B cell (primary cell): ENCODE data around the gene PAM. TPM values are rescaled to one million over a fixed set of nuclear protein-coding genes. Genes with fewer than 3 reads are reported as not detected.

ENCODE experiments used
- ATAC-seq: fragments of 200-7000 bp; cut with Tn5 transposase; one replicate; pipeline ENCODE4 v1.10.0; 2021; ENCODE audit warnings: low read depth, mild to moderate bottlenecking, moderate number of reproducible peaks, moderate library complexity
- CTCF ChIA-PET: fragments of 350-600 bp; sonication (Branson Sonifier 250); formaldehyde crosslinking; loops from one replicate; lab custom pipeline; 2021; ENCODE audit warnings: antibody characterized with exemption, inconsistent platforms; lab: Charles Lee
- POLR2A ChIA-PET: fragments of 350-600 bp; sonication (Branson Sonifier 250); formaldehyde crosslinking; loops from one replicate; lab custom pipeline; 2021; ENCODE audit warnings: antibody characterized with exemption; lab: Charles Lee
- DNase-seq: peaks from one replicate; pipeline ENCODE4 v3.0.0; 2013
- H2AFZ ChIP-seq: 2 replicates; pipeline ENCODE4 v1.6.1; 2012; ENCODE audit warnings: mild to moderate bottlenecking, low read depth, low read length; ENCODE audit not compliant: insufficient read depth, poor library complexity, severe bottlenecking
- H3K27ac ChIP-seq, 2 donors: 1 replicate in 1 of 2; 2 replicates in 1 of 2; pipeline ENCODE4 v1.5.1; 2012 to 2013; ENCODE audit warnings: low read length in 2 of 2, mild to moderate bottlenecking in 2 of 2, moderate library complexity in 1 of 2
- H3K27me3 ChIP-seq, 4 experiments: fragments of 200-600 bp in 1 of 4; sonication (generic) in 1 of 4; replicated peaks in 1 of 4; 1 replicate in 2 of 4; 2 replicates in 2 of 4; pipeline versions ENCODE4 v1.6.1 to v1.7.0; 2013 to 2016; ENCODE audit warnings: low read length in 3 of 4, mild to moderate bottlenecking in 2 of 4, mixed read lengths in 1 of 4, moderate library complexity in 1 of 4; ENCODE audit not compliant: insufficient read depth in 4 of 4, control insufficient read depth in 3 of 4; ENCODE audit errors: control extremely low read depth in 1 of 4
- H3K36me3 ChIP-seq, 2 experiments: replicated peaks in 1 of 2; 1 replicate in 1 of 2; 2 replicates in 1 of 2; pipeline versions ENCODE4 v1.6.1 to v1.7.1; 2013; ENCODE audit warnings: low read length in 1 of 2; ENCODE audit not compliant: insufficient read depth in 2 of 2, control insufficient read depth in 1 of 2; ENCODE audit errors: control extremely low read depth in 1 of 2, extremely low read depth in 1 of 2
- H3K4me1 ChIP-seq, 2 donors: fragments of 200-600 bp in 1 of 2; sonication (generic) in 1 of 2; 1 replicate in 1 of 2; 2 replicates in 1 of 2; pipeline versions ENCODE4 v1.5.1 to v1.6.1; 2013 to 2017; ENCODE audit warnings: low read length in 2 of 2; ENCODE audit not compliant: control insufficient read depth in 2 of 2, insufficient read depth in 2 of 2
- H3K4me2 ChIP-seq: replicated peaks from 2 replicates; pipeline ENCODE3; 2012; ENCODE audit warnings: mild to moderate bottlenecking, low read depth, low read length; ENCODE audit not compliant: poor library complexity, severe bottlenecking
- H3K4me3 ChIP-seq, 5 experiments: fragments of 200-600 bp in 1 of 5; sonication (generic) in 1 of 5; 1 replicate in 3 of 5; 2 replicates in 2 of 5; pipeline versions ENCODE4 v1.5.1 to v1.7.0; 2011 to 2016; ENCODE audit warnings: low read length in 4 of 5, mild to moderate bottlenecking in 4 of 5, low read depth in 2 of 5, control low read depth in 1 of 5, moderate library complexity in 1 of 5; ENCODE audit not compliant: insufficient read depth in 1 of 5; ENCODE audit errors: control extremely low read depth in 1 of 5, extremely low read depth in 1 of 5
- H3K79me2 ChIP-seq: fragments of 200-600 bp; sonication (generic); one replicate; pipeline ENCODE4 v1.6.0; 2016; ENCODE audit warnings: low read length; ENCODE audit not compliant: control insufficient read depth, insufficient read depth
- H3K9ac ChIP-seq: fragments of 200-600 bp; sonication (generic); 2 replicates; pipeline ENCODE4 v1.6.1; 2017; ENCODE audit warnings: mild to moderate bottlenecking, low read length, moderate library complexity
- H3K9me3 ChIP-seq, 3 donors: one replicate each; pipeline versions ENCODE4 v1.6.1 to v1.7.1; 2013; ENCODE audit warnings: low read length in 2 of 3; ENCODE audit not compliant: control insufficient read depth in 2 of 3, insufficient read depth in 1 of 3; ENCODE audit errors: control extremely low read depth in 1 of 3
- H4K20me1 ChIP-seq: 2 replicates; pipeline ENCODE4 v1.6.0; 2012; ENCODE audit warnings: mild to moderate bottlenecking, low read length; ENCODE audit not compliant: insufficient read depth, control insufficient read depth, poor library complexity, severe bottlenecking
- H3K27ac Mint-ChIP-seq: one replicate; pipeline ENCODE4 v1.8.0; 2021; ENCODE audit warnings: mixed read lengths
- H3K27me3 Mint-ChIP-seq: one replicate; pipeline ENCODE4 v1.8.0; 2021; ENCODE audit warnings: mixed read lengths
- H3K4me1 Mint-ChIP-seq: one replicate; pipeline ENCODE4 v1.8.0; 2021; ENCODE audit warnings: mixed read lengths
- H3K4me3 Mint-ChIP-seq: one replicate; pipeline ENCODE4 v1.8.0; 2021; ENCODE audit warnings: mixed read lengths
- H3K9me3 Mint-ChIP-seq: one replicate; pipeline ENCODE4 v1.8.0; 2022; ENCODE audit warnings: mixed read lengths; ENCODE audit not compliant: insufficient read depth
- EZH2 ChIP-seq: IDR thresholded peaks from 2 replicates; pipeline ENCODE4 v1.6.1; 2012; ENCODE audit warnings: borderline replicate concordance, low read depth, mild to moderate bottlenecking, moderate library complexity, low read length; ENCODE audit not compliant: insufficient read depth, poor library complexity, severe bottlenecking
- WGBS: methylation state at CpG from one replicate; pipeline ENCODE4 v1.1.5; 2013; ENCODE audit warnings: missing lambda C conversion rate; ENCODE audit not compliant: insufficient coverage; 5-methylcytosine and 5-hydroxymethylcytosine counted together
- intact Hi-C: fragments of 100-400 bp; cut with micrococcal nuclease; formaldehyde crosslinking; loops from one replicate; pipeline ENCODE4 v1.10.0; 2022
- polyA plus RNA-seq: library from polyadenylated mRNA; depleted of rRNA; stranded (reverse); fragments of >200 nt; gene quantifications from 2 replicates; pipeline ENCODE4 v1.2.3, GENCODE V29; 2012
- total RNA-seq, 2 donors: library from RNA; stranded (reverse); fragments of 120-200 nt in 1 of 2; gene quantifications; 1 replicate in 1 of 2; 2 replicates in 1 of 2; pipeline versions ENCODE4 v1.2.3 to v1.2.4, GENCODE V29; 2013 to 2022
- TF ChIP-seq, protein P1 (sequence below): fragments of 200-600 bp; IDR thresholded peaks from one replicate; pipeline ENCODE4 v1.8.0; 2022; ENCODE audit warnings: antibody characterized with exemption, mild to moderate bottlenecking

The PAM gene
- total and polyA plus RNA-seq, 2 donors (not counting 1 experiment from before 2014, with no cell fraction given) = 1.00 to 34.8 TPM

DNA sequence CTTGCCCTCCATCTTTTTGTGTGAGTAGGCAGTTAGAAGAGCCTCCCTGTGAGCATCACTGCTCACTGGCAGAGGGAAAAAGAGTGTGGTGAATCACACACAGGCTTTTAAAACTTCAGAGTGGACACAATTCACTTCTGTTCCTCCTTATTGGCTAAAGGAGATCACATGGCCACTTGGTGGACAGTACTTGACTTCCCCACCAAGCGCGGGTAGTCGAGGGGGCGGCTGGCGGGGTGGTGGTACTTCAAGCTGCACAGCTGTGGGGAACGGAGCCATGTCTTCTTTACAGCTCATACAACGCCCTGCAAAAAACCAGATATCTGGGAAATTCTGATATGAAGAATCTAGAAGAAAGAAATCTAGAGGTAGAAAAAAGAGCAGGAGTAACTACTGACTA is 95.4 kb downstream of the PAM start:
- no peak overlapping the region for H3K4me2 ChIP-seq
- no peaks in the 10 kb centered on the region for H3K27me3 Mint-ChIP-seq
- H4K20me1 ChIP-seq = no peaks in the 10 kb centered on the region
- H3K4me3 Mint-ChIP-seq = no peak overlapping the region
- no peaks in the 10 kb centered on the region for H3K4me1 ChIP-seq
- no peak overlapping the region for H3K4me3 ChIP-seq
- H3K79me2 ChIP-seq = no peaks in the 10 kb centered on the region
- no peak overlapping the region for H3K9ac ChIP-seq
- no peaks in the 10 kb centered on the region for H3K27me3 ChIP-seq
- WGBS = 100% methylated on average over 2 of the region's 7 CpGs
- DNase-seq (no peak), ATAC-seq (no peak)
- ChIA-PET POLR2A (no interaction called here), CTCF (no interaction called here)
- no peak overlapping the region for H2AFZ ChIP-seq
- no peaks in the 10 kb centered on the region for H3K4me1 Mint-ChIP-seq
- TF ChIP-seq, protein P1, sequence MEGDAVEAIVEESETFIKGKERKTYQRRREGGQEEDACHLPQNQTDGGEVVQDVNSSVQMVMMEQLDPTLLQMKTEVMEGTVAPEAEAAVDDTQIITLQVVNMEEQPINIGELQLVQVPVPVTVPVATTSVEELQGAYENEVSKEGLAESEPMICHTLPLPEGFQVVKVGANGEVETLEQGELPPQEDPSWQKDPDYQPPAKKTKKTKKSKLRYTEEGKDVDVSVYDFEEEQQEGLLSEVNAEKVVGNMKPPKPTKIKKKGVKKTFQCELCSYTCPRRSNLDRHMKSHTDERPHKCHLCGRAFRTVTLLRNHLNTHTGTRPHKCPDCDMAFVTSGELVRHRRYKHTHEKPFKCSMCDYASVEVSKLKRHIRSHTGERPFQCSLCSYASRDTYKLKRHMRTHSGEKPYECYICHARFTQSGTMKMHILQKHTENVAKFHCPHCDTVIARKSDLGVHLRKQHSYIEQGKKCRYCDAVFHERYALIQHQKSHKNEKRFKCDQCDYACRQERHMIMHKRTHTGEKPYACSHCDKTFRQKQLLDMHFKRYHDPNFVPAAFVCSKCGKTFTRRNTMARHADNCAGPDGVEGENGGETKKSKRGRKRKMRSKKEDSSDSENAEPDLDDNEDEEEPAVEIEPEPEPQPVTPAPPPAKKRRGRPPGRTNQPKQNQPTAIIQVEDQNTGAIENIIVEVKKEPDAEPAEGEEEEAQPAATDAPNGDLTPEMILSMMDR = no peak
- no peak for TF ChIP-seq EZH2
- no peaks in the 10 kb centered on the region for H3K36me3 ChIP-seq
- intact Hi-C loops = no loop called here
- no peaks in the 10 kb centered on the region for H3K9me3 Mint-ChIP-seq
- H3K9me3 ChIP-seq = no peaks in the 10 kb centered on the region
- H3K27ac ChIP-seq = no peak overlapping the region
- no peak overlapping the region for H3K27ac Mint-ChIP-seq

DNA sequence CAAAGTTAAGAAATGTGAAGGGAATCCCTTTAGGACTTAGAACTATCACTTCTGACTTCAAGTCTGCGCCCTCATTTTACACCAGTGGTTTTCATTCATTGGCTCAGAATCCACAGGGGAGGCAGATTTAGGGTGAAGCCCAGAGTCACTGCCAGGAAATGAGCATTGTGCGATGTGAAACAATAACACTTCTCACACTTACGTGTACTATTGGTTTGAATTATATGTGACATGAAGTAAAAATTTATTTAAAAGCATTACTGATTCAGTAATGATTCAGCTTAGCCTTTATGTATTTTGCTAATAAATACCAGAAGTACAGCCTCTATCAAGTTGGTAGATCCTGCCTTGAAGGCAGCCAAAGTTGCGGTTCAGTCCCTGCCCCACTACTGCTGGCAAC is 98.6 kb downstream of the PAM start:
- ChIA-PET CTCF (no interaction called here), POLR2A (no interaction called here)
- Histone ChIP-seq H3K36me3 (no peaks in the 10 kb centered on the region), H3K79me2 (no peaks in the 10 kb centered on the region), H3K9me3 (no peaks in the 10 kb centered on the region), H3K9ac (no peak overlapping the region), H3K4me1 (no peaks in the 10 kb centered on the region), H3K27ac (no peak overlapping the region), H3K27me3 (no peaks in the 10 kb centered on the region), H2AFZ (no peak overlapping the region), H4K20me1 (no peaks in the 10 kb centered on the region), H3K4me3 (no peak overlapping the region), H3K4me2 (no peak overlapping the region)
- H3K4me3 Mint-ChIP-seq = no peak overlapping the region
- no peak for DNase-seq
- WGBS = no CpG with 5 or more reads among the region's 4 CpGs
- TF ChIP-seq, protein P1 = no peak
- no peak for TF ChIP-seq EZH2
- no peak overlapping the region for H3K27ac Mint-ChIP-seq
- H3K27me3 Mint-ChIP-seq = no peaks in the 10 kb centered on the region
- intact Hi-C loops = no loop called here
- peaks cover 1% of the 10 kb centered on the region for H3K4me1 Mint-ChIP-seq
- ATAC-seq = no peak
- H3K9me3 Mint-ChIP-seq = no peaks in the 10 kb centered on the region
